Neural cell (in vitro differentiated cells): ENCODE data around the gene TMEM59L.

Experiments used
- EP300 ChIP-seq: fragments of 450-650 bp; conservative IDR thresholded peaks from 2 replicates; pipeline ENCODE4 v1.6.1; 2014; ENCODE audit warnings: antibody characterized with exemption, mild to moderate bottlenecking, moderate library complexity; ENCODE audit not compliant: poor library complexity, severe bottlenecking
- EZH2 ChIP-seq: fragments of 200-600, 300-800 bp; shearing (Covaris generic), sonication (generic); IDR thresholded peaks from 2 replicates; pipeline ENCODE4 v1.6.1; 2014; ENCODE audit warnings: antibody characterized with exemption, low read length, borderline replicate concordance, mild to moderate bottlenecking; ENCODE audit not compliant: insufficient read depth, poor library complexity, severe bottlenecking
- MXI1 ChIP-seq: fragments of 450-650 bp; conservative IDR thresholded peaks from 2 replicates; pipeline ENCODE4 v1.6.1; 2014; ENCODE audit warnings: antibody characterized with exemption, mild to moderate bottlenecking; ENCODE audit not compliant: poor library complexity, severe bottlenecking
- POLR2AphosphoS5 ChIP-seq: IDR thresholded peaks from 2 replicates; pipeline ENCODE4 v1.6.1; 2012
- RAD21 ChIP-seq: fragments of 450-650 bp; conservative IDR thresholded peaks from 2 replicates; pipeline ENCODE4 v1.6.1; 2014; ENCODE audit warnings: antibody characterized with exemption, mild to moderate bottlenecking, moderate library complexity
- SMC3 ChIP-seq: fragments of 450-650 bp; conservative IDR thresholded peaks from 2 replicates; pipeline ENCODE4 v1.6.1; 2014; ENCODE audit warnings: antibody characterized with exemption, mild to moderate bottlenecking, moderate library complexity; ENCODE audit not compliant: poor library complexity
- TAF1 ChIP-seq: IDR thresholded peaks from 2 replicates; pipeline ENCODE4 v1.6.1; 2012; ENCODE audit warnings: low read depth
- TF ChIP-seq, protein P1 (sequence below): fragments of 450-650 bp; IDR thresholded peaks from 2 replicates; pipeline ENCODE4 v1.5.1; 2014; ENCODE audit warnings: antibody characterized with exemption, mild to moderate bottlenecking, moderate library complexity; ENCODE audit not compliant: poor library complexity, severe bottlenecking
- TF ChIP-seq, protein P2 (sequence below): IDR thresholded peaks from 2 replicates; pipeline ENCODE4 v1.6.1; 2012; ENCODE audit warnings: borderline replicate concordance

DNA sequence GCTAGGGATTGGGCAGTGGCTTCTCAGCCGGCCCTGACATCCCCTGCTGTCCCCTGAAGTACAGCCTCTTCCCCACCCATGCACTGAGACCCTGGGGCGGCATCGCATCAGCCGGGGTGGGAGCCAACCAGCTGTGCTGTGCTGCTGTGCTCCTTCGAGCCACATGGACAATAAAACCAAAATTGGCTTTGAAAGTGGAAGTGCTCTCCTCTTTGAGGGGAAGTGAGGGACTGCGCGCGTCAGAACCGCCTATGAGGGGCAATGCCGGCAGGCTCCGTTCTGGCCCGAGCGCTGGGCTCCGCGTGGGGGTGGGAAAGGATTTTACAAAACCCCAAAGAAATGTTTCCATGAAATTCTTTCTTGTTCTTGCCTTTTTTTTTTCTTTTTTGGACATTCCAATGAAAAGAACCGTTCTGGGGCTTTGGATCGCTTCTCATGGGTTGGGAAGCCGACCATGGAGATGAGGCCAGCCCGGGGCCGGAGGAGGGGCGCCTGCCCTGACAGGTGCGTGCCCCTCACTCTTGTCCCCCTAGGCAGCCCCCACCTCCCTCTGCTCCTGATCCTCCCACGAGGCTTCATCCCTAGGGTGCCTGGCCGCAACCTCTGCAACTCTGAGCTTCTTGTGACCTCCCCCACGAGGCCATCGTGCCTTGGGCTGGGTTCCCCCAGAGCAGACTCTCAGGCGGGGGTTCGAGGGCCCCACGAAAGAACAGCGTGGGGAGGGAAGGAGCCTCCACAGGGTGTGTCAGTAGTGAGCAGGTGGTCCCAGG is 46.8 kb downstream of the TMEM59L start:
- TF ChIP-seq TAF1 (no peak), SMC3 (no peak), EP300 (no peak), POLR2AphosphoS5 (no peak), MXI1 (no peak), EZH2 (no peak), RAD21 (no peak)
- TF ChIP-seq, protein P1, sequence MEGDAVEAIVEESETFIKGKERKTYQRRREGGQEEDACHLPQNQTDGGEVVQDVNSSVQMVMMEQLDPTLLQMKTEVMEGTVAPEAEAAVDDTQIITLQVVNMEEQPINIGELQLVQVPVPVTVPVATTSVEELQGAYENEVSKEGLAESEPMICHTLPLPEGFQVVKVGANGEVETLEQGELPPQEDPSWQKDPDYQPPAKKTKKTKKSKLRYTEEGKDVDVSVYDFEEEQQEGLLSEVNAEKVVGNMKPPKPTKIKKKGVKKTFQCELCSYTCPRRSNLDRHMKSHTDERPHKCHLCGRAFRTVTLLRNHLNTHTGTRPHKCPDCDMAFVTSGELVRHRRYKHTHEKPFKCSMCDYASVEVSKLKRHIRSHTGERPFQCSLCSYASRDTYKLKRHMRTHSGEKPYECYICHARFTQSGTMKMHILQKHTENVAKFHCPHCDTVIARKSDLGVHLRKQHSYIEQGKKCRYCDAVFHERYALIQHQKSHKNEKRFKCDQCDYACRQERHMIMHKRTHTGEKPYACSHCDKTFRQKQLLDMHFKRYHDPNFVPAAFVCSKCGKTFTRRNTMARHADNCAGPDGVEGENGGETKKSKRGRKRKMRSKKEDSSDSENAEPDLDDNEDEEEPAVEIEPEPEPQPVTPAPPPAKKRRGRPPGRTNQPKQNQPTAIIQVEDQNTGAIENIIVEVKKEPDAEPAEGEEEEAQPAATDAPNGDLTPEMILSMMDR: no peak
- TF ChIP-seq, protein P2, sequence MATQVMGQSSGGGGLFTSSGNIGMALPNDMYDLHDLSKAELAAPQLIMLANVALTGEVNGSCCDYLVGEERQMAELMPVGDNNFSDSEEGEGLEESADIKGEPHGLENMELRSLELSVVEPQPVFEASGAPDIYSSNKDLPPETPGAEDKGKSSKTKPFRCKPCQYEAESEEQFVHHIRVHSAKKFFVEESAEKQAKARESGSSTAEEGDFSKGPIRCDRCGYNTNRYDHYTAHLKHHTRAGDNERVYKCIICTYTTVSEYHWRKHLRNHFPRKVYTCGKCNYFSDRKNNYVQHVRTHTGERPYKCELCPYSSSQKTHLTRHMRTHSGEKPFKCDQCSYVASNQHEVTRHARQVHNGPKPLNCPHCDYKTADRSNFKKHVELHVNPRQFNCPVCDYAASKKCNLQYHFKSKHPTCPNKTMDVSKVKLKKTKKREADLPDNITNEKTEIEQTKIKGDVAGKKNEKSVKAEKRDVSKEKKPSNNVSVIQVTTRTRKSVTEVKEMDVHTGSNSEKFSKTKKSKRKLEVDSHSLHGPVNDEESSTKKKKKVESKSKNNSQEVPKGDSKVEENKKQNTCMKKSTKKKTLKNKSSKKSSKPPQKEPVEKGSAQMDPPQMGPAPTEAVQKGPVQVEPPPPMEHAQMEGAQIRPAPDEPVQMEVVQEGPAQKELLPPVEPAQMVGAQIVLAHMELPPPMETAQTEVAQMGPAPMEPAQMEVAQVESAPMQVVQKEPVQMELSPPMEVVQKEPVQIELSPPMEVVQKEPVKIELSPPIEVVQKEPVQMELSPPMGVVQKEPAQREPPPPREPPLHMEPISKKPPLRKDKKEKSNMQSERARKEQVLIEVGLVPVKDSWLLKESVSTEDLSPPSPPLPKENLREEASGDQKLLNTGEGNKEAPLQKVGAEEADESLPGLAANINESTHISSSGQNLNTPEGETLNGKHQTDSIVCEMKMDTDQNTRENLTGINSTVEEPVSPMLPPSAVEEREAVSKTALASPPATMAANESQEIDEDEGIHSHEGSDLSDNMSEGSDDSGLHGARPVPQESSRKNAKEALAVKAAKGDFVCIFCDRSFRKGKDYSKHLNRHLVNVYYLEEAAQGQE: no peak
